DOHH2 (cell line): ENCODE results near the gene RAB39A.
"Not testable (repeated sequence)": the region's sequence is repeated elsewhere in the genome, so short reads cannot be mapped to it uniquely, and the experiment has no call there.

ENCODE experiments used
- H3F3A ChIP-seq: fragments of 200-600 bp; sonication (generic), shearing (Covaris generic); 2 replicates; pipeline ENCODE4 v1.6.0; 2016; ENCODE audit warnings: antibody characterized with exemption, mild to moderate bottlenecking; ENCODE audit not compliant: control insufficient read depth, insufficient read depth
- H3K27ac ChIP-seq: fragments of 200-600 bp; sonication (generic); 2 replicates; pipeline ENCODE4 v1.5.1; 2014; ENCODE audit warnings: low read depth, mild to moderate bottlenecking, low read length, moderate library complexity
- H3K27me3 ChIP-seq: fragments of 200-600 bp; sonication (generic); 2 replicates; pipeline ENCODE4 v1.6.1; 2014; ENCODE audit warnings: mild to moderate bottlenecking, low read length, mixed read lengths; ENCODE audit not compliant: control insufficient read depth
- H3K36me3 ChIP-seq: fragments of 200-600 bp; sonication (generic); 2 replicates; pipeline ENCODE4 v1.6.1; 2014; ENCODE audit warnings: mild to moderate bottlenecking, low read length, moderate library complexity, mixed read lengths; ENCODE audit not compliant: control insufficient read depth
- H3K4me1 ChIP-seq: fragments of 200-600 bp; sonication (generic); 2 replicates; pipeline ENCODE4 v1.6.1; 2014; ENCODE audit warnings: mild to moderate bottlenecking, low read length, mixed read lengths; ENCODE audit not compliant: control insufficient read depth
- H3K4me2 ChIP-seq: fragments of 200-600 bp; sonication (generic); 2 replicates; pipeline ENCODE4 v1.6.0; 2014; ENCODE audit warnings: mild to moderate bottlenecking, low read length, moderate library complexity
- H3K4me3 ChIP-seq: fragments of 200-600 bp; sonication (generic); 2 replicates; pipeline ENCODE4 v1.5.1; 2014; ENCODE audit warnings: mild to moderate bottlenecking, low read length, mixed read lengths
- H3K79me2 ChIP-seq: fragments of 200-600 bp; sonication (generic); 2 replicates; pipeline ENCODE4 v1.6.1; 2014; ENCODE audit warnings: mild to moderate bottlenecking, low read length, mixed read lengths; ENCODE audit not compliant: control insufficient read depth
- H3K9me2 ChIP-seq: fragments of 200-600 bp; sonication (generic); replicated peaks from 2 replicates; pipeline ENCODE4 v1.6.1; 2014; ENCODE audit warnings: mild to moderate bottlenecking, low read length, mixed read lengths; ENCODE audit not compliant: control insufficient read depth
- H3K9me3 ChIP-seq: fragments of 200-600 bp; sonication (generic); 2 replicates; pipeline ENCODE4 v1.6.1; 2014; ENCODE audit warnings: antibody characterized with exemption, low read length, mixed read lengths; ENCODE audit not compliant: control insufficient read depth, insufficient read depth
- H4K20me1 ChIP-seq: fragments of 200-600 bp; sonication (generic); 2 replicates; pipeline ENCODE4 v1.6.0; 2014; ENCODE audit warnings: low read depth, mild to moderate bottlenecking, antibody characterized with exemption, low read length, moderate library complexity; ENCODE audit not compliant: control insufficient read depth, insufficient read depth
- CTCF ChIP-seq: fragments of 200-600 bp; sonication (generic); IDR thresholded peaks from one replicate; pipeline ENCODE4 v1.5.1; 2014; ENCODE audit warnings: antibody characterized with exemption, mild to moderate bottlenecking, low read depth, low read length; ENCODE audit not compliant: poor library complexity, severe bottlenecking
- EZH2phosphoT487 ChIP-seq: fragments of 200-600 bp; sonication (generic); IDR thresholded peaks from 2 replicates; pipeline ENCODE4 v1.6.1; 2017; ENCODE audit warnings: borderline replicate concordance, mild to moderate bottlenecking, antibody characterized with exemption, low read length, moderate library complexity, mixed read lengths

The RAB39A gene

DNA sequence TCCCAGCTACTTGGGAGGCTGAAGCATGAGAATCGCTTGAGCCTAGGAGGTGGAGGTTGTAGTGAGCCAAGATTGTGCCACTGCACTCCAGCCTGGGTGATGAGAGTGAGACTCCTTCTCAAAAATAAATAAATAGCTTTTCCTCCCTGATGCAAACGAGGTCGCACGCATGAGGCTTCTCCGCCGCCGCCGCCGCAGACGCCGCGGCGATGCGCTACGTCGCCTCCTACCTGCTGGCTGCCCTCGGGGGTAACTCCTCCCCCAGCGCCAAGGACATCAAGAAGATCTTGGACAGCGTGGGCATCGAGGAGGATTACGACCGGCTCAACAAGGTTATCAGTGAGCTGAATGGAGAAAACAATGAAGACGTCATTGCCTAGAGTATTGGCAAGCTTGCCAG is 20.0 kb upstream of the RAB39A start:
- Histone ChIP-seq H3K27me3 (peaks cover 12% of the 10 kb centered on the region), H3K4me1 (no peaks in the 10 kb centered on the region), H3K9me2 (no peaks in the 10 kb centered on the region), H3K79me2 (no peaks in the 10 kb centered on the region), H3K4me2 (no peak overlapping the region), H3K4me3 (no peak overlapping the region), H4K20me1 (no peaks in the 10 kb centered on the region), H3K9me3 (no peaks in the 10 kb centered on the region), H3F3A (no peaks in the 10 kb centered on the region), H3K27ac (no peak overlapping the region), H3K36me3 (no peaks in the 10 kb centered on the region)
- TF ChIP-seq EZH2phosphoT487 (no peak), CTCF (no peak)

- H3K4me2 ChIP-seq, H3K9me3 ChIP-seq: not testable (repeated sequence)
These were observed 15.8 kb upstream of the RAB39A start for GRCh38 chr11:107912415-107912814.

GRCh38 chr11:107915229-107915628 is 13.0 kb upstream of the RAB39A start:
- H3K9me3 ChIP-seq: no peaks in the 10 kb centered on the region
- H4K20me1 ChIP-seq: no peaks in the 10 kb centered on the region
- peaks cover 4% of the 10 kb centered on the region; the same call in 1 of the 2 replicates for H3K4me1 ChIP-seq
- no peaks in the 10 kb centered on the region for H3K36me3 ChIP-seq
- H3K4me2 ChIP-seq: no peak overlapping the region
- H3K79me2 ChIP-seq: no peaks in the 10 kb centered on the region
- no peak overlapping the region for H3K4me3 ChIP-seq
- H3K27ac ChIP-seq: no peak overlapping the region
- H3F3A ChIP-seq: no peaks in the 10 kb centered on the region
- no peaks in the 10 kb centered on the region for H3K9me2 ChIP-seq
- peaks cover 5% of the 10 kb centered on the region for H3K27me3 ChIP-seq
- no peak for TF ChIP-seq CTCF

More at GRCh38 chr11:107912415-107912814, 15.8 kb upstream of the RAB39A start:
- H3K27ac ChIP-seq, H3K36me3 ChIP-seq, H3F3A ChIP-seq, H3K27me3 ChIP-seq, H3K9me2 ChIP-seq, H3K79me2 ChIP-seq, H4K20me1 ChIP-seq, H3K4me1 ChIP-seq, H3K4me3 ChIP-seq: not testable (repeated sequence)

DNA sequence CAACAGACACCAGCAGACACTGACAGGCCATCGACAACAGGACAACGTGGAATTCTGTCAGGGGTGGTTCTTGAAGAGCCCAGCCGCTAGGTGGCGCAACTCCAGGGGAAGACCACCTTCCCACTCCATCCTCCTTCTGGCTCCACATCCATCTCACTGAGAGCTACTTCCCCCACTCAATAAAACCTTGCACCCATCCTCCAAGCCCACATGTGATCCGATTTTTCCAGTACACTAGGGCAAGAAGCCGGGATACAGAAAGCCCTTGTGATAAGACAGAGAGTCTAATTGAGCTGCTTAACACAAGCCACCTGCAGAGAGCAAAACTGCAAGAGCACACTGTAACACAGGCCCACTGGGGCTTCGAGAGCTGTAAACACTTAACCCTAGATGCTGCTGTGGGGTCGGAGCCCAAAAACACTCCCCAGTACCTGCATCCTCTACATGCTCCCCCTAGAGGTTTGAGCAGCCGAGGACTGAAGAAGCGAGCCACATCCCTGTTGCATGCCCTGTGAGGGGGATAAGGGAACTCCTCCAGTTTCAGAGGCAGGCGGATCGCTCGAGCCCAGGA is 11.5 kb upstream of the RAB39A start:
- TF ChIP-seq EZH2phosphoT487 (no peak), CTCF (peak; percentile 96)
- Histone ChIP-seq H3K79me2 (no peaks in the 10 kb centered on the region), H3K9me3 (no peaks in the 10 kb centered on the region), H3K27me3 (peaks cover 5% of the 10 kb centered on the region), H3F3A (no peaks in the 10 kb centered on the region), H3K4me3 (no peak overlapping the region), H3K4me1 (peaks cover 4% of the 10 kb centered on the region; the same call in 1 of the 2 replicates), H4K20me1 (no peaks in the 10 kb centered on the region), H3K36me3 (no peaks in the 10 kb centered on the region), H3K4me2 (peak overlapping the region; percentile 46), H3K27ac (no peak overlapping the region), H3K9me2 (no peaks in the 10 kb centered on the region)
